Muscle of back (tissue), 11 donors: ENCODE results near the gene PRLH. TPM values are rescaled to one million over a fixed set of nuclear protein-coding genes. Genes with fewer than 3 reads are reported as not detected.
A peak's percentile ranks its signal among the peaks of the same experiment; 100 is the strongest.

ENCODE experiments used
- DNase-seq, 3 donors: peaks; one replicate each; pipeline versions ENCODE4 v3.0.0 to v3.0.0-alpha.2; 2013
- polyA plus RNA-seq, 10 donors: library from polyadenylated mRNA; unstranded; fragments of 120-200 nt; gene quantifications; one replicate each; pipeline ENCODE4 v1.2.1, GENCODE V29; 2013; ENCODE audit not compliant: insufficient read length in 10 of 10

Gene PRLH
- polyA plus RNA-seq, 10 donors = not detected

GRCh38 chr2:237538901-237539300 is 27.5 kb upstream of the PRLH start:
- DNase-seq = no peak

- DNase-seq = no peak
Measured at GRCh38 chr2:237539681-237540080, 26.7 kb upstream of the PRLH start.

DNA sequence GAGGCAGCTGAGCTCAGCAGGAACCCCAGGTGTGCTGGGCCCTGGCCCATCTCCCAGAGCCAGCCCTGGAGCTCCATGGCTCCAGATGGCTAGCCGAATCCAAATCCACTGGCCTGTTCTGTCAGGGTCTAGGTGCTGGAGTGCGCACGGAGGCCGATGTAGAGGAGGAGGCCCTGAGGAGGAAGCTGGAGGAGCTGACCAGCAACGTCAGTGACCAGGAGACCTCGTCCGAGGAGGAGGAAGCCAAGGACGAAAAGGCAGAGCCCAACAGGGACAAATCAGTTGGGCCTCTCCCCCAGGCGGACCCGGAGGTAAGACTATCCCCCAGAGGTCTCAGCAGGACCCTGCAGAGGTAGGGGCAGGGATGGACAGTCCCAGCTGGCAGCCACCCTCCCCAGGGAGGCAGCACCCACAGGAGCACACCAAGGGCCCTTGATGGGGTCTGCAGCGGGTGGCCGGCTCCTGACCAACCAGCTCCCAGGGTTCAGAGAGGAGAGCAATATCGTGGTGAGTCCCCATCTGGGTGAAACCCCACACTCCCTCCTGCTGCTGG is 26.1 kb upstream of the PRLH start:
- DNase-seq = no peak

- peak; percentile 45 to 87 (median 65) for DNase-seq
Measured at GRCh38 chr2:237540823-237541222, 25.6 kb upstream of the PRLH start.

GRCh38 chr2:237541243-237541642 is 25.1 kb upstream of the PRLH start:
- no peak for DNase-seq

- DNase-seq = no peak
Measured at GRCh38 chr2:237542001-237542704, 24.2 kb upstream of the PRLH start.

DNA sequence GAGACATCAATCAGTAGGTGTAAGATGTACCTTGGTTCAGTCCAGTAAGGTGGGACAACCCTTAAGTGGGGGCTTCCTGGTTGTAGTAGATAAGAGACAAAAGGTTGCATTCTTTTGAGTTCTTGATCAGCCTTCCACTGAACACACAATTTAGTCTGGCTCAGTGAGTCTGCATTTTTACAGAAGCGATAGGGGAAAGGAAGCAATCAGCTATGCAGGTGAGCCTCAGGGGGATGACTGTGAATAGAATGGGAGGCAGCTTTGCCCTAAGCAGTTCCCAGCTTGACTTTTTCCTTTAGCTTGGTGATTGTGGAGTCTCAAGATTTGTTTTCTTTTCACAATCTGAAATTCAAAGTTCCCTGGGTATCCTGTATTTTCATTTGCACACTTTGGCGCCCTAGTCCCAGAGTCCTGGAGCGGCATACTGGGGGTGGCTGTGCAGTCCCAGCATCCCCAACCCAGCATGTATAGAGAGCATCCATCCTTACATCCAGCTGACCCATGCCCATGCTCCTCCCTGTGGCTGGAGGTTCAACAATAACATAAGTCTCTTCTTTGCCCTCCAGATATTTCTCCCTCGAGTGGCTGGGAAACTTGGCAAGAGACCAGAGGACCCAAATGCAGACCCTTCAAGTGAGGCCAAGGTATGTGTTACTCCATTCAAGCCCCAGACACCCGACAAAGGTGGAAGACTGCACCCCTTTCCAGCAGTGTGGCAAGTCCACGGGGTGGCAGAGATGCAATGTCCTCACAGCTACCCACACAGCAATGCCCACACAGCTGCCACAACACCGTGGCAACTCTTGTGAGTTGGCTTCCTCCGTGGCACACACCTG is 20.1 kb upstream of the PRLH start:
- no peak for DNase-seq

DNA sequence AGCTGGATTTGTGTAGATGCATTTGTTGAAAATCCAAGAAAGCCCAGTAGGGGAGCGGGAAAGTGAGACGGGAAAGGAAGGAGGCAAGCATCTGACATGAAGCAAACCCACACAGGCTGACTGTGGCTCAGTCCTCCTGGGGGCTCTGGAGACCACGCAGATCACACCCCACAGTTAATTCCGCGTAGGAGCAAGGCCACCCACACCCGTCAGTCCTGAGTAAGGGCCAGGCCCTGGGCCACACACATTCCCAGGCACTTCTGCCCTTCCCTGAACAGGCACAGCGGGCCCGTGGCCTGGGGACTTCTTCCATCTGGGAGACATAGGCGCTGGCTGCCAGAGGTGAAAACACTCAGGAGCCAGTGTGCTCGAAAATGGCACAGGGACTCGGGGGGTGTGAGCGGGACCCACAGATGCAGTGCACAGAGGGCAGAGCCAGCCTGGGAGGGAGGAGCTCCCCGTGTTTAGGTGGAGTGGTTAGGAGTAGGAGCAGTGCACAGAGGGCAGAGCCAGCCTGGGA is 19.4 kb upstream of the PRLH start:
- no peak for DNase-seq

DNA sequence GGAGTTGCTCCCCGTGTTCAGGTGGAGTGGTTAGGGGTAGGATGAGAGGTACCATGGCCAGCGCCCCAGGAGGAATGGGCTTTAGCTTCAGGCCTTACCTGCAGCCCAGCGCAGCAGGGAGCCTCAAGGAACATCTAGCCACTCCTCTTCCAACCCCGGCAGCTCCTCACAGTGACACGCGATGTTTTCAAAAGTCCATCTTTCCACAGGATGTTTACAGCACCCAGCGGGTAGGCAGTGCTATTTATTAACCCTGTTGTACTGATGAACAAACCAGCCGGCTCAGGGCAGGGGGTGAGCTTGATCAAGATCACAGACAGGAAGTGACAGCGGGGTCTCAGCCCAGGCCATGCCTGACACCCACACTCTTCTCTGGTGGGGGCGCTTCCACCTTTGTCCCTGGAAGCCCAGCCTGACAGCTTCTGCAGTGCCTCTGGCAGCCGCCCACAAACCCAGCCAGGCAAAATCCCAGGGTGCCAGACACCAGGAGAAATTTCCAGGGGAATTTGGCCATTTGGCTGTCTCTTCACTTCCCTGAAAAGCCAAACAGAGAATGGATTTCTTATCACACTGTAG is 18.4 kb upstream of the PRLH start:
- no peak for DNase-seq

DNA sequence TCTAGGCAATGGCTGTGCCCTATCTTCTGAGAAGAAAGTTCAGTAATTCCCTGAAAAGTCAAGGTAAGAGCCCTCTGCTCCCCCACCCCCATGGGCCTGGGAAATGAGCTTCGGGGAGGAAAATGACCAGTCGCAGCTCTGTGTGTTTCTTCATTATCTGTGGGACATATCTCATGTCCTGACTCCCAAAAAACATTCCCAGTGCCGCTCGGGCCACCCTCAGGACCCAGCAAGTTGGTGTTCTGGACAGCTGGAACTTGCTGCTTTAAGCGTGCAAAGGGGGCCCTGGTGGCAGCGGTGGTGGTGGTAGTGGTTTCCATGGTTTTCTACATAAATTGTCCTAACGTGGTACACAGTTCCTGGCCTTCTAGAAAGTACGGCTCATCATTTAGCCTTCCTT is 17.2 kb upstream of the PRLH start:
- no peak for DNase-seq

DNA sequence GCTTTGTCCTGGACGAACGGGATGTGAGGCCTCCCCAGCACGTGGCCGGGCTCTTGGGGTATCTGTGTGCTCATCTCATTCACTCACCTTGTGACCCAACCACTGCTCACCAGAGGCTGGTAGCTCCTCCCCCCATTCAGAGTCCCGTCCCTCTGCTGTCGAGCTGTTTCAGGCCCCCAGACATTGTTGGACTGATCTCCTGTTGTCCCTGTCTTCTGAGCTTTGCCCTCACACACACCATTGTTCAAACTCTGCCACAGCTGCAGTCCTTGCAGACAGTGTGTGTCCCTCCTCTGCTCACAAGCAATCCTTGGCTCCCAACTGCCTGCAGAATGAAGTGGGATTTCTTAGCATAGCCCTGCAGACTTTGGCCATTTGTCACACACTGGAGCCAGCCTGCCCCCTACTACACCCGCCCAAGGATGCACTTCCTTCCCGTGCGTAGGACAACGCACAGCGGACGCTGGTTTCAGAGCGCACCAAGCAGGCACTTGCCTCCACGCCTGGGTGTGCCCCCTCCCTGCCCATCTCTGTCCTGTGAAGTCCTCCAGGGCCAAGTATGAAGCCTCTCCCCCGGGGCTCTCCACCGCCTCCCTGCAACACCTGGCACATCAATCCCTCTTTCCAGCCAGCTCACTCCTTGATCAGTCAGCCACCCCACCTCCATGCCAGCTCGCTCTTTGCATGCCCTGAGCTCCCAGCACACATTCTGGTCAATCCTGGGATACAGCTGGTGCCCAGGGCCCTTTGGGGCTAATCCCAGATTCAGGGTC is 16.5 kb upstream of the PRLH start:
- no peak for DNase-seq

- DNase-seq = no peak
Measured at GRCh38 chr2:237551071-237551574, 15.3 kb upstream of the PRLH start.

GRCh38 chr2:237552908-237553307 is 13.5 kb upstream of the PRLH start:
- no peak for DNase-seq

DNA sequence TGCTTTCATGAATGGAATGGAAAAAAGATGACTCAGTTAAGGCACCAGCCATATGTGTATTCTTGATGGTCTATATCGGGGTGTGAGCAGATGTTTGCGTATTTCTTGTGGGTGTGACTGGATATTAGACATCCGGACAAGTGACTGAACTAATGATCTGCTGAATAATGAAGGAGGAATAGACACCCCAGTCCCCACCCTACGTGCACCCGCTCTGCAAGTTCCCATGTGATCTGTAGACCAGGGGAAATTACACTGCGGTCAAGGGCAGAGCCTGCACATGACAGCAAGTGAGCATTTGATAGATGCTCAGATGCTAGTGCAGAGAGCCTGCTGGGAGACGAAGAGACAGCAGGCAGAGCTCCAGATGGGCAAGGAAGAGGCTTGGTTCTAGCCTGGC is 12.4 kb upstream of the PRLH start:
- DNase-seq = no peak

- DNase-seq = no peak
Measured at GRCh38 chr2:237555560-237555959, 10.8 kb upstream of the PRLH start.

GRCh38 chr2:237556773-237557632 is 9.4 kb upstream of the PRLH start:
- no peak for DNase-seq

- no peak for DNase-seq
Measured at GRCh38 chr2:237557633-237558015, 8.8 kb upstream of the PRLH start.

GRCh38 chr2:237558961-237559641 is 7.3 kb upstream of the PRLH start:
- DNase-seq = peak; percentile 52 to 76 (median 69)

- DNase-seq = no peak
Measured at GRCh38 chr2:237561221-237561620, 5.2 kb upstream of the PRLH start.

GRCh38 chr2:237563816-237564215 is 2.6 kb upstream of the PRLH start:
- DNase-seq = peak in 1 of 3 donors; percentile 45
